SH-SY5Y (cell line): ENCODE data around the gene POLDIP2.

Experiments used
- GATA2 ChIP-seq: IDR thresholded peaks from 2 replicates; pipeline ENCODE4 v1.6.1; 2011; ENCODE audit warnings: mild to moderate bottlenecking, low read depth, low read length
- GATA3 ChIP-seq: IDR thresholded peaks from 2 replicates; pipeline ENCODE4 v1.6.1; 2011; ENCODE audit warnings: low read depth, mild to moderate bottlenecking, low read length, moderate library complexity

Gene POLDIP2

DNA sequence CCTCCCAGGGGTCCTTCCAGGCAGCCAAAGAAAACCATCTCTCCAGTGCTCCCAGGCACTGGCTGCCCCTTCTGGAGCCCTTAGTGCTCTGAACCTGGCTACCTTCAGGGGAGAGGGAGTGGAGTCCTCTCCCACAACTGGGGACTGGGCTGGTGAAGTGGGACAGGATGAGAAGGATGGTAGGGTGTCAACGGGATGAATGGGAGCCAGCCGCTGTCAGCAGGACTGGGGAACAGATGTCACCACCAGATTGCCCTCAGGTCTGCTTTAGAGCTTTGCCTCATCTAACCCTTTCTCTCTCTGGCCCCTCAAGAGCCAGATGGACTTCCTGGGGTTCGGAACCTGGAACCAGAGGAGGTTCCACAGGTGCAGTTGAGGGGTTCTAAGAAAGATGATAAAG is 8.2 kb upstream of the POLDIP2 start:
- TF ChIP-seq GATA2 (no peak), GATA3 (no peak)

GRCh38 chr17:28364665-28365363 is 7.5 kb upstream of the POLDIP2 start, which contains the start of gene SEBOX:
Gene SEBOX, minus strand, starts transcription at chr17:28365199. Its CDS starts 48 bp downstream, at chr17:28365151.
- no peak for TF ChIP-seq GATA3
- TF ChIP-seq GATA2 = no peak

GRCh38 chr17:28363776-28364650 is 6.7 kb upstream of the POLDIP2 start:
- TF ChIP-seq GATA3 (no peak), GATA2 (no peak)

DNA sequence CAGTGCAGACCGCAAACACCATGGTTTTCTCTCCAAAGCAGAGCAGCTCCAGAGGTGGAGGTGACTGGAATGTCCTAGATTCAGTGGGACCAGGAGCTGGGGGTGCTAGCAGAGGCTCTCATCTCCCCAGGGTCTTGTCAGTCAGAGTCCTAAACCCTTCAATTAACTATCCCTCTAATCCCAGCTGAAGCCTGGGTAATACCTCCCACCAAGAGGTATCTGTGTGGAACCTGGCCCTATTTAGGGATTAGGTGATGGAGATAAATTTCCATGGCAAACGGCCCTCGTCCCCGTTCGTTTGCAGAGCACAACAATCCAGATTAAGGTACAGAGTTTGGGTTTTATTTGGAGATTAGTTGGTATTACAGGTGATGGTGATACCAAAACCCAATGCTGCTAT is 5.9 kb upstream of the POLDIP2 start:
- TF ChIP-seq GATA3 (no peak), GATA2 (no peak)

GRCh38 chr17:28357901-28358197 is 522 bp upstream of the POLDIP2 start:
- no peak for TF ChIP-seq GATA2
- TF ChIP-seq GATA3 = no peak

DNA sequence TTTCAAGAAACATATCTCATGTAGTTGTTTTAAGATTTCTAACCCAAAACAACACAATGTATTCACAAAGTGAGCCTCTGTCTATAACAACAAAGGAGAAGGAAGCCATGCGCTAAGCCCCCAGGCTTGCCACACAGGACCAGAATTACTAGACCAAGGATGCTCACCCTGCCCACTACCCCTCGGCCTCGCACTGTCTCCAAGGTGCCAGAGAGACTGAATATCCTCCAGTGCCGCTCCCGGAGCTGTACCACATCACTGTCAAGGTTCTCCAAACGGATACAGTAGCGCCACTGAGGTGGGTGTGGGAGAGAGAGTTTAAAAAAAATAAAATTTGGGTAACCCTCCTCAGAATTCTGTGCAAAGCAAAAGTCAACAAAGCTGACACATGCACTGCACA is 7.1 kb downstream of the POLDIP2 start:
- TF ChIP-seq GATA2 (no peak), GATA3 (no peak)

GRCh38 chr17:28348979-28349378 is 8.3 kb downstream of the POLDIP2 start:
- TF ChIP-seq GATA2 (no peak), GATA3 (no peak)

DNA sequence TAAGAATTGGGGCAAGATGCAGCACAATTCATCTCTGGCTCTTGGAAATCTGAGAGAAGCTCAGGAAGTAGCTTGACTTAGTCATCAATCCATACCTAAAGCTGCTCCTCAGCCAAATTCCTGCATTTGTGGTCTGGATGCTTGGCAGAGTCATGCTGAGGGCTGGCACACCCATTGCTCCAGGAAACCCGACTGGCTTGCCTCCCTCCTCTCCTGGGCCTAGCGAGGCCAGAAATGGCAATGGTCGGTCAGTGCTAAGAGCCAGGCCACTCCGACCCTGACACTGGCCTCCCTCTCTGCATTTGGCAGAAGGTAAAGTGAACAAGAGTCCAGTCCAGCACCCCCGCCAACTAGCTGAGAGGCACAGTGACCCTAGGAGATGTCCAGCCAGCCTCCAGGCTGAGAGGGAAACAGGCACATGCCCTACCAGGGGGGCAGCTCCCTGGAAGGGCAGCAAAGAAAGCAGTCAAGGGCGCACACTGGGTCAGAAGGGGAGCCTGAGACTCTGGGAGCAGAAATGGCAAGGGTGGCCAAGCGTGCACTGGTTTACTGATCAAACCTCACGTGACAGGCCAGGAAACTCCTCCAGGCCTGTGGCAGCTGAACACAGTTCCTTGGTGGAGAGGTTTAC is 10.0 kb downstream of the POLDIP2 start:
- TF ChIP-seq GATA2 (no peak), GATA3 (no peak)

- TF ChIP-seq GATA2 = no peak
- TF ChIP-seq GATA3 = no peak
Observed at GRCh38 chr17:28346746-28347246, 10.5 kb downstream of the POLDIP2 start.

DNA sequence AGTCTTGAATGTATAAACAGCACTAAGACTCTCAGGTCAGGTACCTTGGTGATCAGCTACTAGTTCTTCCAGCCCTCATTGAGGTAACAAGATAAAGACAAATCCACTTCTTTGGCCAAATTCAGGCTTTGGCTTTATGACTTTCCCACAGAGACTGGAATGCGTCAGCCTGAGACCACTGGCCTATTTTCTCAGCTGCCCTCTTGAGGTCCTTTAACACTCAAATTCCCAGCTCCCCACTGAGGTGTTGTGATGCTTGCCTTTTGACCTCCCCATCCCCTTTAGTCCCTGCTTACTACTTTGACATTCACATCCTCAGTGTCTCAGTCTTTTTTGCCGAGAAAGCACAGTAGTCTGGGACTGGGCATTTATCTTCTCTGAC is 11.1 kb downstream of the POLDIP2 start:
- TF ChIP-seq GATA2 (no peak), GATA3 (no peak)

- TF ChIP-seq GATA3 = no peak
- no peak for TF ChIP-seq GATA2
Observed at GRCh38 chr17:28345419-28346198, 11.7 kb downstream of the POLDIP2 start.

DNA sequence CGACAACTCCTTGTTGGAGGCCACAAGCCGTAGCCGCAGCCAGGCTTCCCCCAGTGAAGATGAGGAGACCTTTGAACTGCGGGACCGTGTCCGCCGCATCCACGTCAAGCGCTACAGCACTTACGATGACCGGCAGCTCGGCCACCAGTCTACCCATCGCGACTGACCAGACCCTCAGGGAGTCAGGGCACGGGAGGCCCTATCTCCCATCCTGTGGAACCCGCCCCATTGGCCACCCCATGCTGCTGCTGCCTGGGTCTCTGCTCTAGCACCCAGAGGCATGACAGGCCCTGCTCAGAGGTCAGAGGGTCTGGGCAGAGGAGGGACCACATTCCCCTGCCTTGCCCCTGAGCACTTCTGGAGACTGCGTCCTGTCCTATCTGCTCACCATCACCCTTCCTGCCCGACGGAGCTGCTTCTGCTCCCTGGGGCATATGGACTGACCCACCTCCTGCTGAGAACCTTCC is 12.9 kb downstream of the POLDIP2 start:
- TF ChIP-seq GATA2 = no peak
- no peak for TF ChIP-seq GATA3

- TF ChIP-seq GATA3 (no peak), GATA2 (no peak)
Observed at GRCh38 chr17:28344011-28344410, 13.3 kb downstream of the POLDIP2 start.
